ENCODE measurements around the gene MRPL16.

MRPL16 gene

GRCh38 chr11:59810189-59810910, at the start of gene MRPL16:
TSS of gene MRPL16 (minus strand) at chr11:59810778. CDS start at chr11:59810658, 120 bp downstream.
- CTCF ChIA-PET, result interaction anchor here (0.6 to 4.0 kb wide), 4 partner anchors 9 to 1391 kb away, joined by 3 to 27 read pairs (median 4); partner anchors contain the start of gene STX3
- TF ChIP-seq PRDM4 (tag by site-specific recombination; IDR thresholded peaks at IDR 0.05) (no peak), PRDM6 (tag by site-specific recombination; IDR thresholded peaks at IDR 0.05) (no peak), ZNF623 (tag by site-specific recombination; IDR thresholded peaks at IDR 0.05) (no peak), ZNF626 (tag by site-specific recombination; IDR thresholded peaks at IDR 0.05) (peak; percentile 48; the same call in 1 of the 2 replicates), SP2 (tag by site-specific recombination; IDR thresholded peaks at IDR 0.05) (peak; percentile 58), ZNF121 (tag by site-specific recombination; IDR thresholded peaks at IDR 0.05) (no peak), ZNF843 (tag by site-specific recombination; IDR thresholded peaks at IDR 0.05) (no peak), ZNF398 (tag by site-specific recombination; IDR thresholded peaks at IDR 0.05) (no peak), ZNF514 (tag by site-specific recombination; IDR thresholded peaks at IDR 0.05) (no peak), SCRT1 (tag by site-specific recombination; IDR thresholded peaks at IDR 0.05; ENCODE audit: borderline replicate concordance) (no peak), ZNF114 (tag by site-specific recombination; IDR thresholded peaks at IDR 0.05) (no peak), ZNF571 (tag by site-specific recombination; IDR thresholded peaks at IDR 0.05) (no peak), KLF10 (tag by site-specific recombination; IDR thresholded peaks at IDR 0.05) (peak; percentile 46; the same call in 1 of the 2 replicates), ZNF394 (tag by site-specific recombination; IDR thresholded peaks at IDR 0.05; ENCODE audit: borderline replicate concordance) (peak; percentile 67; the same call in 1 of the 2 replicates), ZNF140 (tag by site-specific recombination; IDR thresholded peaks at IDR 0.05) (no peak), ATF2 (tag by site-specific recombination; IDR thresholded peaks at IDR 0.05; ENCODE audit: low read depth) (no peak), REPIN1 (tag by site-specific recombination; IDR thresholded peaks at IDR 0.05; ENCODE audit: low read depth) (0 out of 2 replicates have a peak, but pooled peaks have one; percentile 39), ZNF132 (tag by site-specific recombination; IDR thresholded peaks at IDR 0.05; ENCODE audit: borderline replicate concordance) (no peak), ZFP37 (tag by site-specific recombination; IDR thresholded peaks at IDR 0.05) (peak; percentile 65), ZNF280D (tag by site-specific recombination; IDR thresholded peaks at IDR 0.05) (no peak), ZNF558 (tag by site-specific recombination; IDR thresholded peaks at IDR 0.05) (no peak), ZNF202 (tag by site-specific recombination; IDR thresholded peaks at IDR 0.05; ENCODE audit: borderline replicate concordance) (no peak)

More at GRCh38 chr11:59810189-59810910, at the start of gene MRPL16:
- POLR2A ChIA-PET, result interaction anchor here (0.5 to 2.0 kb wide), 5 partner anchors 9 to 195 kb away, joined by 3 to 16 read pairs (median 4); partner anchors contain the start of genes OSBP, PATL1 and STX3
- H3K27ac ChIP-seq (ENCODE audit: extremely low read depth, low read depth, low read length), result peak within 1 kb of the TSS; percentile 38; the same call in 1 of the 2 replicates
- H3K4me1 ChIP-seq (ENCODE audit: control insufficient read depth, insufficient read depth, low read length), result no peaks in the 10 kb centered on the region
- peak within 1 kb of the TSS; percentile 100 for H3K4me3 ChIP-seq (ENCODE audit: low read depth, low read length)
- H3K9me3 ChIP-seq (ENCODE audit: control insufficient read depth, insufficient read depth, low read depth, low read length), result no peaks in the 10 kb centered on the region
- peaks cover 4 to 35% of the 10 kb centered on the region in 2 experiments; a peak in 2 of 3 replicates for H3K36me3 ChIP-seq (ENCODE audit: control insufficient read depth in 2 of 2, insufficient read depth in 1 of 2, low read length in 2 of 2)

Data from HEK293 (cell line).